ENCODE data around the gene GMDS. TPM values are rescaled to one million over a fixed set of nuclear protein-coding genes. Genes with fewer than 3 reads are reported as not detected.

Gene GMDS
- total and polyA plus RNA-seq, 2 experiments from 2014 or later = 30.1 to 36.5 TPM

DNA sequence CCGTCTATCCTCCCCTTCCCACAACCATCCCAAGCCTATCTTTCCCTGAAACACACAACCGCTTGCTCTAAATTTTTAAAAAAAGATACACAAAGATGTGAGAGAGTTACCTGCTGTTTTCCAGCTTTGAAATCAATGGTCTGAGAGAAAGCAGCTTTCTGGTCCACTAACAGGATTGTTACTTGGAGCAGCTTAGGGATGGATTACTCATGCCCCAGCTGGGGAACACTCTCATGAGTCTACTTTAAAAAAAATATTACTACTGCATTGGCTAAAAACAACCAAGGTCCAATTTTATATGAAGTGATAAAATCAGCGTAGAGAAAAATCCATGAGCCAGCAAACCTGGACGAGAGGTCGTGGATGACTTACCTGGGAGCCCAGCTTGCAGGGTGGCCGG is 665.3 kb downstream of the GMDS start (continued):
- TF ChIP-seq, protein P1, sequence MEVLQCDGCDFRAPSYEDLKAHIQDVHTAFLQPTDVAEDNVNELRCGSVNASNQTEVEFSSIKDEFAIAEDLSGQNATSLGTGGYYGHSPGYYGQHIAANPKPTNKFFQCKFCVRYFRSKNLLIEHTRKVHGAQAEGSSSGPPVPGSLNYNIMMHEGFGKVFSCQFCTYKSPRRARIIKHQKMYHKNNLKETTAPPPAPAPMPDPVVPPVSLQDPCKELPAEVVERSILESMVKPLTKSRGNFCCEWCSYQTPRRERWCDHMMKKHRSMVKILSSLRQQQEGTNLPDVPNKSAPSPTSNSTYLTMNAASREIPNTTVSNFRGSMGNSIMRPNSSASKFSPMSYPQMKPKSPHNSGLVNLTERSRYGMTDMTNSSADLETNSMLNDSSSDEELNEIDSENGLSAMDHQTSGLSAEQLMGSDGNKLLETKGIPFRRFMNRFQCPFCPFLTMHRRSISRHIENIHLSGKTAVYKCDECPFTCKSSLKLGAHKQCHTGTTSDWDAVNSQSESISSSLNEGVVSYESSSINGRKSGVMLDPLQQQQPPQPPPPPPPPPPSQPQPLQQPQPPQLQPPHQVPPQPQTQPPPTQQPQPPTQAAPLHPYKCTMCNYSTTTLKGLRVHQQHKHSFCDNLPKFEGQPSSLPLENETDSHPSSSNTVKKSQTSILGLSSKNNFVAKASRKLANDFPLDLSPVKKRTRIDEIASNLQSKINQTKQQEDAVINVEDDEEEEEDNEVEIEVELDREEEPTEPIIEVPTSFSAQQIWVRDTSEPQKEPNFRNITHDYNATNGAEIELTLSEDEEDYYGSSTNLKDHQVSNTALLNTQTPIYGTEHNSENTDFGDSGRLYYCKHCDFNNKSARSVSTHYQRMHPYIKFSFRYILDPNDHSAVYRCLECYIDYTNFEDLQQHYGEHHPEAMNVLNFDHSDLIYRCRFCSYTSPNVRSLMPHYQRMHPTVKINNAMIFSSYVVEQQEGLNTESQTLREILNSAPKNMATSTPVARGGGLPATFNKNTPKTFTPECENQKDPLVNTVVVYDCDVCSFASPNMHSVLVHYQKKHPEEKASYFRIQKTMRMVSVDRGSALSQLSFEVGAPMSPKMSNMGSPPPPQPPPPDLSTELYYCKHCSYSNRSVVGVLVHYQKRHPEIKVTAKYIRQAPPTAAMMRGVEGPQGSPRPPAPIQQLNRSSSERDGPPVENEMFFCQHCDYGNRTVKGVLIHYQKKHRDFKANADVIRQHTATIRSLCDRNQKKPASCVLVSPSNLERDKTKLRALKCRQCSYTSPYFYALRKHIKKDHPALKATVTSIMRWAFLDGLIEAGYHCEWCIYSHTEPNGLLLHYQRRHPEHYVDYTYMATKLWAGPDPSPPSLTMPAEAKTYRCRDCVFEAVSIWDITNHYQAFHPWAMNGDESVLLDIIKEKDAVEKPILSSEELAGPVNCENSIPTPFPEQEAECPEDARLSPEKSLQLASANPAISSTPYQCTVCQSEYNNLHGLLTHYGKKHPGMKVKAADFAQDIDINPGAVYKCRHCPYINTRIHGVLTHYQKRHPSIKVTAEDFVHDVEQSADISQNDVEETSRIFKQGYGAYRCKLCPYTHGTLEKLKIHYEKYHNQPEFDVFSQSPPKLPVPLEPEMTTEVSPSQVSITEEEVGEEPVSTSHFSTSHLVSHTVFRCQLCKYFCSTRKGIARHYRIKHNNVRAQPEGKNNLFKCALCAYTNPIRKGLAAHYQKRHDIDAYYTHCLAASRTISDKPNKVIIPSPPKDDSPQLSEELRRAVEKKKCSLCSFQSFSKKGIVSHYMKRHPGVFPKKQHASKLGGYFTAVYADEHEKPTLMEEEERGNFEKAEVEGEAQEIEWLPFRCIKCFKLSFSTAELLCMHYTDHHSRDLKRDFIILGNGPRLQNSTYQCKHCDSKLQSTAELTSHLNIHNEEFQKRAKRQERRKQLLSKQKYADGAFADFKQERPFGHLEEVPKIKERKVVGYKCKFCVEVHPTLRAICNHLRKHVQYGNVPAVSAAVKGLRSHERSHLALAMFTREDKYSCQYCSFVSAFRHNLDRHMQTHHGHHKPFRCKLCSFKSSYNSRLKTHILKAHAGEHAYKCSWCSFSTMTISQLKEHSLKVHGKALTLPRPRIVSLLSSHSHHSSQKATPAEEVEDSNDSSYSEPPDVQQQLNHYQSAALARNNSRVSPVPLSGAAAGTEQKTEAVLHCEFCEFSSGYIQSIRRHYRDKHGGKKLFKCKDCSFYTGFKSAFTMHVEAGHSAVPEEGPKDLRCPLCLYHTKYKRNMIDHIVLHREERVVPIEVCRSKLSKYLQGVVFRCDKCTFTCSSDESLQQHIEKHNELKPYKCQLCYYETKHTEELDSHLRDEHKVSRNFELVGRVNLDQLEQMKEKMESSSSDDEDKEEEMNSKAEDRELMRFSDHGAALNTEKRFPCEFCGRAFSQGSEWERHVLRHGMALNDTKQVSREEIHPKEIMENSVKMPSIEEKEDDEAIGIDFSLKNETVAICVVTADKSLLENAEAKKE (CRISPR knock-in tag; IDR thresholded peaks at IDR 0.05) = no peak
- TF ChIP-seq, protein P2, sequence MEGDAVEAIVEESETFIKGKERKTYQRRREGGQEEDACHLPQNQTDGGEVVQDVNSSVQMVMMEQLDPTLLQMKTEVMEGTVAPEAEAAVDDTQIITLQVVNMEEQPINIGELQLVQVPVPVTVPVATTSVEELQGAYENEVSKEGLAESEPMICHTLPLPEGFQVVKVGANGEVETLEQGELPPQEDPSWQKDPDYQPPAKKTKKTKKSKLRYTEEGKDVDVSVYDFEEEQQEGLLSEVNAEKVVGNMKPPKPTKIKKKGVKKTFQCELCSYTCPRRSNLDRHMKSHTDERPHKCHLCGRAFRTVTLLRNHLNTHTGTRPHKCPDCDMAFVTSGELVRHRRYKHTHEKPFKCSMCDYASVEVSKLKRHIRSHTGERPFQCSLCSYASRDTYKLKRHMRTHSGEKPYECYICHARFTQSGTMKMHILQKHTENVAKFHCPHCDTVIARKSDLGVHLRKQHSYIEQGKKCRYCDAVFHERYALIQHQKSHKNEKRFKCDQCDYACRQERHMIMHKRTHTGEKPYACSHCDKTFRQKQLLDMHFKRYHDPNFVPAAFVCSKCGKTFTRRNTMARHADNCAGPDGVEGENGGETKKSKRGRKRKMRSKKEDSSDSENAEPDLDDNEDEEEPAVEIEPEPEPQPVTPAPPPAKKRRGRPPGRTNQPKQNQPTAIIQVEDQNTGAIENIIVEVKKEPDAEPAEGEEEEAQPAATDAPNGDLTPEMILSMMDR (conservative IDR thresholded peaks at IDR 0.05; ENCODE audit: low read depth in 2 of 2) = no peak
- no peak for TF ChIP-seq CREB1 (CRISPR knock-in tag; IDR thresholded peaks at IDR 0.05; ENCODE audit: low read depth)

DNA sequence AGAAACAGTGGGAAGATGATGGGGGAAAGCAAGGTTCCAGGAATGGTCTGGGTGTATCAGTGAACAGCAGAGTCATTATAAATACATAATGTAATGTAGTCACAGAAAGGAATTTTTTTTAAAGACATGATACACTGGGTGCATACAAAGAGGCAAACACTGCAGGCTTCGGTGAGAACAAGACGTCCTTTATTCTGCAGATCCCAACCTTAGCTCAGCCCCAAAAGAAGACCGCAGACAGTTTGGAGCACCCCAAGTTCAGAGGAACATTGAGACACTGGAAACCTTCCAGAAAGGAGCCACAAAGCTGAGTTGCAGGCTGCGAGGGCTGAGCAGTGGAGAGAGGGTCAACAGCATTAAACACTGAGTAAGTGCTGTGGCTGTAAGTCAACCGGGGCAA is 666.3 kb downstream of the GMDS start:
- Mint-ChIP-seq H3K36me3 (ENCODE audit: low read depth) (no peaks in the 10 kb centered on the region), H3K27ac (no peak overlapping the region), H3K4me1 (peaks cover 24% of the 10 kb centered on the region), H3K9me3 (no peaks in the 10 kb centered on the region), H3K4me3 (no peak overlapping the region), H3K27me3 (ENCODE audit: insufficient read depth, low read depth, poor library complexity) (peaks cover 10% of the 10 kb centered on the region)
- DNase-seq (ENCODE audit: low spot score) (no peak), ATAC-seq (no peak)
- no peaks in the 10 kb centered on the region for H3K36me3 ChIP-seq (ENCODE audit: insufficient read depth)
- no peak overlapping the region for H2AFZ ChIP-seq
- H3K27ac ChIP-seq (ENCODE audit: low read depth) = no peak overlapping the region
- H3K9me2 ChIP-seq (ENCODE audit: insufficient read depth) = no peaks in the 10 kb centered on the region
- H4K20me1 ChIP-seq (replicated peaks; ENCODE audit: insufficient read depth) = no peaks in the 10 kb centered on the region
- peaks cover 14% of the 10 kb centered on the region for H3K4me1 ChIP-seq (ENCODE audit: insufficient read depth)
- H3F3A ChIP-seq (replicated peaks; ENCODE audit: low read depth) = no peaks in the 10 kb centered on the region
- H3K79me2 ChIP-seq (replicated peaks; ENCODE audit: insufficient read depth) = no peaks in the 10 kb centered on the region
- no peaks in the 10 kb centered on the region for H3K27me3 ChIP-seq (ENCODE audit: insufficient read depth)
- H3K4me3 ChIP-seq = no peak overlapping the region
- H3K4me2 ChIP-seq = no peak overlapping the region
- TF ChIP-seq EZH2 (IDR thresholded peaks at IDR 0.05; ENCODE audit: low read depth, unreplicated experiment) (no peak), EZH2phosphoT487 (IDR thresholded peaks at IDR 0.05; ENCODE audit: unreplicated experiment) (no peak), JUNB (IDR thresholded peaks at IDR 0.05; ENCODE audit: unreplicated experiment) (no peak), ZNF331 (CRISPR knock-in tag; IDR thresholded peaks at IDR 0.05; ENCODE audit: low read depth) (no peak), CREB1 (CRISPR knock-in tag; IDR thresholded peaks at IDR 0.05; ENCODE audit: low read depth) (no peak)
- TF ChIP-seq, protein P1 (CRISPR knock-in tag; IDR thresholded peaks at IDR 0.05) = no peak
